Keratinocyte (primary cell): ENCODE data around the gene C10orf71. TPM values are rescaled to one million over a fixed set of nuclear protein-coding genes. Genes with fewer than 3 reads are reported as not detected.

Experiments used
- DNase-seq: peaks from one replicate; pipeline ENCODE4 v3.0.0-alpha.2; 2011; ENCODE audit warnings: low read depth, missing footprints, low spot score
- FAIRE-seq: peaks from 2 replicates; lab custom pipeline; 2011; peaks lifted over from hg19 to GRCh38; lab: Jason Lieb, UNC
- H2AFZ ChIP-seq: 2 replicates; pipeline ENCODE4 v1.6.0; 2012; ENCODE audit warnings: low read length, control low read depth, inconsistent platforms; ENCODE audit not compliant: control insufficient read depth
- H3K27ac ChIP-seq: 2 replicates; pipeline ENCODE4 v1.5.1; 2011; ENCODE audit warnings: low read length; ENCODE audit not compliant: control insufficient read depth, insufficient read depth
- H3K27me3 ChIP-seq: 3 replicates; pipeline ENCODE4 v1.6.0; 2011; ENCODE audit warnings: low read length; ENCODE audit not compliant: control insufficient read depth, insufficient read depth; ENCODE audit errors: extremely low read depth
- H3K36me3 ChIP-seq, 2 experiments: 2 replicates in 1 of 2; 3 replicates in 1 of 2; pipeline ENCODE4 v1.5.1; 2011; ENCODE audit warnings: low read length in 2 of 2, mild to moderate bottlenecking in 1 of 2; ENCODE audit not compliant: control insufficient read depth in 2 of 2, insufficient read depth in 2 of 2; ENCODE audit errors: extremely low read depth in 1 of 2
- H3K4me1 ChIP-seq: 3 replicates; pipeline ENCODE4 v1.5.1; 2011; ENCODE audit warnings: low read length; ENCODE audit not compliant: control insufficient read depth, insufficient read depth; ENCODE audit errors: extremely low read depth
- H3K4me2 ChIP-seq: 3 replicates; pipeline ENCODE4 v1.6.0; 2011; ENCODE audit warnings: low read depth, low read length; ENCODE audit not compliant: control insufficient read depth, insufficient read depth; ENCODE audit errors: extremely low read depth
- H3K4me3 ChIP-seq, 3 experiments: fragments of 200-600 bp in 1 of 3; sonication (generic) in 1 of 3; 2 replicates in 2 of 3; 3 replicates in 1 of 3; pipeline ENCODE4 v1.5.1; 2011 to 2016; ENCODE audit warnings: low read length in 3 of 3, mild to moderate bottlenecking in 3 of 3, control low read depth in 2 of 3, inconsistent platforms in 1 of 3, low read depth in 1 of 3, mixed read lengths in 1 of 3, mixed run types in 1 of 3, moderate library complexity in 1 of 3; ENCODE audit not compliant: control insufficient read depth in 2 of 3, insufficient read depth in 2 of 3; ENCODE audit errors: extremely low read depth in 1 of 3
- H3K79me2 ChIP-seq: 2 replicates; pipeline ENCODE4 v1.6.0; 2012; ENCODE audit warnings: low read length; ENCODE audit not compliant: control insufficient read depth, insufficient read depth
- H3K9ac ChIP-seq: 3 replicates; pipeline ENCODE4 v1.6.0; 2011; ENCODE audit warnings: low read length; ENCODE audit not compliant: control insufficient read depth, insufficient read depth; ENCODE audit errors: extremely low read depth
- H3K9me1 ChIP-seq: 3 replicates; pipeline ENCODE4 v1.6.0; 2011; ENCODE audit warnings: low read length; ENCODE audit not compliant: control insufficient read depth, insufficient read depth; ENCODE audit errors: extremely low read depth
- H3K9me3 ChIP-seq: 2 replicates; pipeline ENCODE4 v1.5.1; 2012; ENCODE audit warnings: low read depth, low read length; ENCODE audit not compliant: control insufficient read depth
- H4K20me1 ChIP-seq: 3 replicates; pipeline ENCODE4 v1.6.0; 2011; ENCODE audit warnings: low read length; ENCODE audit not compliant: control insufficient read depth, insufficient read depth; ENCODE audit errors: extremely low read depth
- CTCF ChIP-seq, 3 experiments: IDR thresholded peaks in 1 of 3; conservative IDR thresholded peaks in 1 of 3; optimal IDR thresholded peaks in 1 of 3; 2 replicates in 2 of 3; 3 replicates in 1 of 3; pipeline versions ENCODE3 to v1.5.1; 2011; ENCODE audit warnings: low read length in 3 of 3, mild to moderate bottlenecking in 3 of 3, moderate library complexity in 2 of 3, control low read depth in 1 of 3, inconsistent platforms in 1 of 3; ENCODE audit not compliant: insufficient read depth in 2 of 3; ENCODE audit errors: extremely low read depth in 1 of 3
- EZH2 ChIP-seq: IDR thresholded peaks from one replicate; pipeline ENCODE4 v1.6.1; 2012; ENCODE audit warnings: inconsistent platforms, mild to moderate bottlenecking, low read length, moderate library complexity
- dilution Hi-C: fragments of 300-500 bp; cut with MboI; formaldehyde crosslinking; loops from one replicate; pipeline ENCODE4 v1.7.0; 2020; ENCODE audit warnings: low sequenced_read_pairs; ENCODE audit not compliant: extremely low pct_ligation_motif_present
- polyA plus RNA-seq, 5 experiments: library from polyadenylated mRNA; depleted of rRNA in 3 of 5; stranded (reverse) in 3 of 5; stranded (forward) in 1 of 5; unstranded in 1 of 5; fragments of >200 nt; gene quantifications; 1 replicate in 1 of 5; 2 replicates in 3 of 5; 3 replicates in 1 of 5; pipeline versions ENCODE4 v1.2.1 to v1.2.3, GENCODE V29; 2011 to 2012; ENCODE audit warnings: missing spikeins in 2 of 5, low read depth in 1 of 5, low replicate concordance in 1 of 5

The C10orf71 gene
- polyA plus RNA-seq, 1 donor (not counting 4 experiments of a cell fraction or from before 2014, with no cell fraction given): not detected

GRCh38 chr10:49288341-49289065 lies 10.5 kb upstream of the C10orf71 start:
- no peak overlapping the region for H3K27ac ChIP-seq
- FAIRE-seq (no peak), DNase-seq (no peak)
- no peaks in the 10 kb centered on the region for H4K20me1 ChIP-seq
- H3K4me1 ChIP-seq: no peaks in the 10 kb centered on the region
- H3K4me3 ChIP-seq: no peak overlapping the region
- no peak overlapping the region for H3K9ac ChIP-seq
- H3K9me3 ChIP-seq: no peaks in the 10 kb centered on the region
- no peak overlapping the region for H3K4me2 ChIP-seq
- dilution Hi-C loops: no loop called here
- no peaks in the 10 kb centered on the region for H3K79me2 ChIP-seq
- no peaks in the 10 kb centered on the region for H3K36me3 ChIP-seq
- H3K9me1 ChIP-seq: no peaks in the 10 kb centered on the region
- no peak overlapping the region for H2AFZ ChIP-seq
- no peaks in the 10 kb centered on the region for H3K27me3 ChIP-seq
- TF ChIP-seq CTCF (optimal IDR thresholded peaks at IDR 0.05 in 1 of 3, IDR thresholded peaks at IDR 0.05 in 1 of 3, conservative IDR thresholded peaks at IDR 0.05 in 1 of 3; ENCODE audit: extremely low read depth in 1 of 3, insufficient read depth in 2 of 3, low read length in 3 of 3) (no peak), EZH2 (no peak)

- no peak overlapping the region for H3K4me2 ChIP-seq
- H3K4me1 ChIP-seq: no peaks in the 10 kb centered on the region
- H3K9ac ChIP-seq: no peak overlapping the region
- no peak overlapping the region for H3K27ac ChIP-seq
- H4K20me1 ChIP-seq: no peaks in the 10 kb centered on the region
- TF ChIP-seq EZH2 (no peak), CTCF (optimal IDR thresholded peaks at IDR 0.05 in 1 of 3, IDR thresholded peaks at IDR 0.05 in 1 of 3, conservative IDR thresholded peaks at IDR 0.05 in 1 of 3; ENCODE audit: extremely low read depth in 1 of 3, insufficient read depth in 2 of 3, low read length in 3 of 3) (no peak)
- no peak overlapping the region for H3K4me3 ChIP-seq
- no peaks in the 10 kb centered on the region for H3K9me3 ChIP-seq
- DNase-seq (no peak), FAIRE-seq (no peak)
- dilution Hi-C loops: no loop called here
- H3K36me3 ChIP-seq: no peaks in the 10 kb centered on the region
- H3K9me1 ChIP-seq: no peaks in the 10 kb centered on the region
- H2AFZ ChIP-seq: no peak overlapping the region
- no peaks in the 10 kb centered on the region for H3K27me3 ChIP-seq
- no peaks in the 10 kb centered on the region for H3K79me2 ChIP-seq
These were observed 9.5 kb upstream of the C10orf71 start for GRCh38 chr10:49289480-49289879.
